AG04450 (cell line): ENCODE measurements around the gene TGM1. TPM values are rescaled to one million over a fixed set of nuclear protein-coding genes. Genes with fewer than 3 reads are reported as not detected.

Experiments
- CTCF ChIA-PET: fragments of 300-600, 350-600 bp; formaldehyde crosslinking; extraction: SDS; loops from one replicate; lab custom pipeline; 2022; ENCODE audit warnings: antibody characterized with exemption, inconsistent platforms; lab: Charles Lee
- POLR2A ChIA-PET: fragments of 350-600 bp; formaldehyde crosslinking; extraction: SDS; loops from one replicate; lab custom pipeline; 2021; ENCODE audit warnings: antibody characterized with exemption, inconsistent platforms; lab: Yijun Ruan, JAX
- DNase-seq: peaks from one replicate; pipeline ENCODE4 v3.0.0-alpha.2; 2011; ENCODE audit warnings: low read depth, low spot score
- H3K27ac ChIP-seq: one replicate; pipeline ENCODE4 v1.5.1; 2012; ENCODE audit warnings: low read depth, low read length, control low read depth
- H3K27me3 ChIP-seq: one replicate; pipeline ENCODE4 v1.6.0; 2012; ENCODE audit warnings: low read length; ENCODE audit not compliant: control insufficient read depth, insufficient read depth
- H3K4me3 ChIP-seq: 2 replicates; pipeline ENCODE4 v1.5.1; 2011; ENCODE audit warnings: mild to moderate bottlenecking, low read depth, low read length, control low read depth
- H3K9me3 ChIP-seq: 2 replicates; pipeline ENCODE4 v1.5.1; 2012; ENCODE audit warnings: low read length; ENCODE audit not compliant: control insufficient read depth, insufficient read depth
- polyA plus RNA-seq: library from polyadenylated mRNA; depleted of rRNA; stranded (reverse); fragments of >200 nt; gene quantifications from 2 replicates; pipeline ENCODE4 v1.2.3, GENCODE V29; 2011
- TF ChIP-seq, protein P1 (sequence below): IDR thresholded peaks from 2 replicates; pipeline ENCODE4 v1.5.1; 2011; ENCODE audit warnings: low read depth, low read length, control low read depth, inconsistent platforms

TGM1 gene
- polyA plus RNA-seq, 1 experiment: 0.97 TPM

DNA sequence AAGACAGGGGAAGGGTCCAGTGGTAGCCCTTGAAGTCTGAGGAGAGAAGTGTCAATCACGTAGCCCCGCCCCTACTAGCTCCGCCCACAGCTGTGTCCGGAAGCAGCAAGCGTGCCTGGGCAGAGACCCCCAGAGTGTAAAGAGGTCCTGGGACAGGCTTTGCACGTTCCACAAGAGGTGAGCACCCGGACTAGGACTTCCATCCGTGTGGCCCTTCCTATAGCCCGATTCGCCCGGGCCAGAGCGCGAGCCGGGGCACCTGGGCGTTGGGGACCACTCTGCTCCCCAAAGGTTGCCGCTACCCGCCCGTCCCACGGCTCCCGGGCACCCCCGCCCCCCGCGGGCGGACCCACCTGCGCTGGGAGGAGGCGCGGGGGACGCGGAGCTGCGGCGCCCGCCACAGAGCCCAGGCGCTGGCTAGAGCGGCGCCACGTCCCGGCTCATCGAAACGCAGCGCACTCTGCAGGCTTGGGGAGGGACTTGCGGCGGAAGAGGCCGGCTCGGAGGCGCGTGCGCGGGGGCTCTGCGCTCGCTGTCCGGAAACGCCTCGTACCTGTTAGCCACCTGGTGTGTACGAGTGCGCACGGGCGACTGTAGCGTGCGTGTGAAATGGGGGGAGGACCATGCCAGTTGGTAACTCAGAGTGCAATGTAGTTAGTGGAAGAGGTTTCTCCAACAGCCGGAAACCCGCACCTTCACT is 8.3 kb upstream of the TGM1 start, which contains the start of gene RABGGTA:
Gene RABGGTA (minus strand): TSS at position 464 of the 700 bp plus-strand sequence. CDS start 482 bp downstream, outside the sequence.
- TF ChIP-seq, protein P1, sequence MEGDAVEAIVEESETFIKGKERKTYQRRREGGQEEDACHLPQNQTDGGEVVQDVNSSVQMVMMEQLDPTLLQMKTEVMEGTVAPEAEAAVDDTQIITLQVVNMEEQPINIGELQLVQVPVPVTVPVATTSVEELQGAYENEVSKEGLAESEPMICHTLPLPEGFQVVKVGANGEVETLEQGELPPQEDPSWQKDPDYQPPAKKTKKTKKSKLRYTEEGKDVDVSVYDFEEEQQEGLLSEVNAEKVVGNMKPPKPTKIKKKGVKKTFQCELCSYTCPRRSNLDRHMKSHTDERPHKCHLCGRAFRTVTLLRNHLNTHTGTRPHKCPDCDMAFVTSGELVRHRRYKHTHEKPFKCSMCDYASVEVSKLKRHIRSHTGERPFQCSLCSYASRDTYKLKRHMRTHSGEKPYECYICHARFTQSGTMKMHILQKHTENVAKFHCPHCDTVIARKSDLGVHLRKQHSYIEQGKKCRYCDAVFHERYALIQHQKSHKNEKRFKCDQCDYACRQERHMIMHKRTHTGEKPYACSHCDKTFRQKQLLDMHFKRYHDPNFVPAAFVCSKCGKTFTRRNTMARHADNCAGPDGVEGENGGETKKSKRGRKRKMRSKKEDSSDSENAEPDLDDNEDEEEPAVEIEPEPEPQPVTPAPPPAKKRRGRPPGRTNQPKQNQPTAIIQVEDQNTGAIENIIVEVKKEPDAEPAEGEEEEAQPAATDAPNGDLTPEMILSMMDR: peak; percentile 67
- ChIA-PET POLR2A (interaction anchor here (0.5 to 3.6 kb wide), 15 partner anchors 10 to 1269 kb away, joined by 3 to 50 read pairs (median 4); partner anchors contain the start of genes CHMP4A, CIDEB, DCAF11 and DHRS1), CTCF (interaction anchor here (0.6 to 3.0 kb wide), 10 partner anchors 9 to 165 kb away, joined by 3 to 19 read pairs (median 4); partner anchors contain the start of genes CIDEB and TINF2)
- peak within 1 kb of the TSS; percentile 88 for H3K4me3 ChIP-seq
- no peaks in the 10 kb centered on the region for H3K27me3 ChIP-seq
- no peaks in the 10 kb centered on the region for H3K9me3 ChIP-seq
- H3K27ac ChIP-seq: peak within 1 kb of the TSS; percentile 87
- DNase-seq: peak; percentile 66

DNA sequence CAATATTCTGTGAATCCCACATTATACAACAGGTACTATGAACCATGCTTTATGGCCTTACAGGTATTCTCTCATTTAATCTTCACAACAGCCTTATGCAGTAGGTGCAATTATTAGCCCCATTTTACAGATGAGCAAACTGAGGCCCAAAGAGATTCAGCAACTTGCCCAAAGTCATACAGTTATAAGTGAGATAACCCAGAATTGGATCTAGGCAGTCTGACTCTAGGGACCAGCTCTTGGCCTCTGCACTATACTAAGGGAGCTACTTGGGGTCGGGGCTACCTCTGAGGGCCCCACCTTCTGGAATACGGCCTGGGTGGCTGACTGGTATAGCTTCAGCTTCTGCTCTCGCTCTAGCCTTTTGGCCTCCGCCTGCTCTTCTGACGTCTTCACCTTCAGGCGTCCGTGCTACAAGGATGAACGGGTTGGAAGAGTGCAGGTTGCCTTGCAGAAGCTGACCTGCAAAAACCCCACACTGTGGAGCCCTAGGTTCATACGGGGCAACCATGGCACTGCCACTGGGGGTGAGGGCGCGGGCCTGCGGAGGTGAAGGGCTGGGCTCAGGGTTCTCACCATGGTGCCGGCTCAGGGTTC is 7.7 kb upstream of the TGM1 start:
- Histone ChIP-seq H3K4me3 (peak overlapping the region; percentile 88), H3K27me3 (no peaks in the 10 kb centered on the region), H3K9me3 (no peaks in the 10 kb centered on the region), H3K27ac (peak overlapping the region; percentile 87)
- CTCF ChIA-PET: interaction anchor here (0.6 to 3.0 kb wide), 5 partner anchors 27 to 66 kb away, joined by 3 to 19 read pairs (median 6); partner anchors contain the start of gene TINF2
- DNase-seq: no peak
- TF ChIP-seq, protein P1: no peak
- POLR2A ChIA-PET: interaction anchor here (0.8 to 3.6 kb wide), 9 partner anchors 9 to 161 kb away, joined by 3 to 50 read pairs (median 8); partner anchors contain the start of genes CHMP4A, CIDEB, DCAF11 and DHRS1

DNA sequence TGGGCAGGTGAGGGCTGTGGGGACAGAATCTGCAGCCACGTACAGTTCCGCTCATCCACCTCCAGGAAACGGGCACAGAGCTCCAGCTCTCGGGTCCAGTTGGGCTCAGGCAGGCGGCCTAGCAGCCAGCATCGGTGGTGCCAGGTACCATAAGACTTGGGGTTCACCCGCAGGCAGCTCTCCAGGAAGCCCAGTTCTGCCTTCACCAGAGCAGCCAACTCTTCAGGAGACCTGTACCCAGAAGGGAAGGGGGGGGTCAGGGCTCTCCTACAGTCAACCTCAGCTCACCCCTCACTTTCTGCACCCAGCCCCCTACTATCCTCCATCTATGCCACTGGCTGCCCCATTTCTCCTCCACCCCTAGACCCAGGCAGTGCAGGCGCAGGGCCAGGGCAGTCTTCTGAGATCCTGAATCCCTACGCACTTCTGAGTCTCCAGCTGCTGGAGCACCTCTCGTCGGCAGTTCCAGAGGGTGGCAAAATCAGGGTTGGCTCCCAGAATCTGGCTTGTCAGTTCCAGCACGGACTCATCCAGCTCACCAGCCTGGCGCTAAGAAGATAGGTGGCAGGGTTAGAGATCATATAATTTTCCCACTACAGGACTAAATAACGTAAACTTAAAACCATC is 7.0 kb upstream of the TGM1 start:
- CTCF ChIA-PET: interaction anchor here (0.8 to 3.0 kb wide), 5 partner anchors 18 to 95 kb away, joined by 3 to 19 read pairs (median 6); partner anchors contain the start of gene TINF2
- H3K27ac ChIP-seq: no peak overlapping the region

DNA sequence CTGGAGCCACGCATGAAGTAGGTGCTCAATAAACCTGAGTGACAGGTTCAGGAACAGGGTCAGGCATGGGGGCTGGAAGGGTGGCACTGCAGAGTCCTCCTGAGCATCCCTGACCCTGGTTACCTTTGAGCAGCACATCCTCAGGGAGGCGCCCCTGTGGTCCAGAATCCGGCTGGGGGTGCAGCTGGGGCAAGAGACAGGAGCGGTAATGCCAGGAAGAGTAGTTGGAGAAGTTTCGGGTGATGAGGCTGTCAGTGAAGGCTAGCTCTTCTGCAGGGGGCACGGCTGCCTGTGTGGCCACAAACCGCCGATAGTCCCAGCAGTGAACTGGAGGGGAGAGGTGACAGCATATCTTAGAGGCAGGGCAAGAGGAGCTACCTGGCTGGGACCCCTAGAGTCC is 6.4 kb upstream of the TGM1 start:
- POLR2A ChIA-PET: interaction anchor here (3.6 kb wide), 1 partner anchor 27 kb away, joined by 50 read pairs; the partner anchor contains the start of gene TINF2
- CTCF ChIA-PET: interaction anchor here (0.8 to 3.0 kb wide), 5 partner anchors 17 to 179 kb away, joined by 3 to 17 read pairs (median 4); partner anchors contain the start of gene TINF2
- TF ChIP-seq, protein P1: no peak
- Histone ChIP-seq H3K4me3 (no peak overlapping the region), H3K27ac (no peak overlapping the region), H3K27me3 (no peaks in the 10 kb centered on the region), H3K9me3 (no peaks in the 10 kb centered on the region)
- no peak for DNase-seq

More for the DNA sequence above, 7.0 kb upstream of the TGM1 start:
- TF ChIP-seq, protein P1: no peak
- Histone ChIP-seq H3K9me3 (no peaks in the 10 kb centered on the region), H3K4me3 (no peak overlapping the region), H3K27me3 (no peaks in the 10 kb centered on the region)
- DNase-seq: no peak
- POLR2A ChIA-PET: interaction anchor here (0.8 to 3.6 kb wide), 2 partner anchors 28 to 155 kb away, joined by 3 to 50 read pairs; partner anchors contain the start of genes DCAF11, NRL and TINF2
